IMR-90 (cell line): Measurements from ENCODE around the gene MSH3. TPM values are rescaled to one million over a fixed set of nuclear protein-coding genes. Genes with fewer than 3 reads are reported as not detected.

Source experiments
- ATAC-seq: fragments of 200-7000 bp; cut with Tn5 transposase; 2 replicates; pipeline ENCODE4 v1.9.1; 2020; ENCODE audit warnings: low read depth, mild to moderate bottlenecking, moderate library complexity
- BruUV-seq: library from RNA; stranded (reverse); fragments of 400-500 nt; replicated peaks from 2 replicates; lab custom pipeline; 2021; lab: Mats Ljungman, UMichigan
- CTCF ChIA-PET: fragments of 300-600 bp; formaldehyde crosslinking; extraction: SDS; loops from one replicate; lab custom pipeline; 2021; ENCODE audit warnings: antibody characterized with exemption; lab: Yijun Ruan, JAX
- POLR2A ChIA-PET: fragments of 300-600 bp; sonication (Branson Sonifier 250); formaldehyde crosslinking; loops from one replicate; lab custom pipeline; 2022; ENCODE audit warnings: antibody characterized with exemption; ENCODE audit not compliant: unreplicated experiment; lab: Charles Lee
- DNase-seq: peaks from one replicate; pipeline ENCODE4 v3.0.0; 2013
- H2AFZ ChIP-seq: replicated peaks from 2 replicates; pipeline ENCODE3; 2013; ENCODE audit warnings: low read length, mild to moderate bottlenecking; ENCODE audit not compliant: poor library complexity
- H2AK5ac ChIP-seq: 2 replicates; pipeline ENCODE4 v1.6.1; 2013; ENCODE audit warnings: low read depth, low read length, inconsistent platforms
- H2AK9ac ChIP-seq: replicated peaks from 2 replicates; pipeline ENCODE3; 2013; ENCODE audit warnings: mild to moderate bottlenecking, low read depth, low read length, moderate library complexity; ENCODE audit not compliant: poor library complexity
- H2BK120ac ChIP-seq: 2 replicates; pipeline ENCODE4 v1.6.1; 2013; ENCODE audit warnings: low read depth, low read length, inconsistent platforms
- H2BK15ac ChIP-seq: 3 replicates; pipeline ENCODE4 v1.6.1; 2013; ENCODE audit warnings: low read depth, low read length, inconsistent platforms
- H2BK20ac ChIP-seq: 2 replicates; pipeline ENCODE4 v1.6.1; 2013; ENCODE audit warnings: low read depth, mild to moderate bottlenecking, inconsistent platforms, low read length, moderate library complexity
- H2BK5ac ChIP-seq: 2 replicates; pipeline ENCODE4 v1.6.1; 2013; ENCODE audit warnings: mild to moderate bottlenecking, low read depth, low read length, inconsistent platforms; ENCODE audit not compliant: poor library complexity, severe bottlenecking
- H3K14ac ChIP-seq: replicated peaks from 2 replicates; pipeline ENCODE4 v1.6.1; 2013; ENCODE audit warnings: low read depth, low read length, inconsistent platforms
- H3K18ac ChIP-seq: 2 replicates; pipeline ENCODE4 v1.6.1; 2013; ENCODE audit warnings: low read depth, low read length, control low read depth
- H3K23ac ChIP-seq: 2 replicates; pipeline ENCODE4 v1.6.1; 2013; ENCODE audit warnings: low read depth, low read length, inconsistent platforms
- H3K27ac ChIP-seq: 2 replicates; pipeline ENCODE4 v1.5.1; 2013; ENCODE audit warnings: mild to moderate bottlenecking, control low read depth, low read length; ENCODE audit not compliant: insufficient read depth
- H3K27me3 ChIP-seq: 2 replicates; pipeline ENCODE4 v1.6.1; 2013; ENCODE audit warnings: low read length; ENCODE audit not compliant: control insufficient read depth, insufficient read depth
- H3K36me3 ChIP-seq: 2 replicates; pipeline ENCODE4 v1.6.1; 2013; ENCODE audit warnings: low read length, mixed read lengths; ENCODE audit not compliant: control insufficient read depth, insufficient read depth
- H3K4ac ChIP-seq: 2 replicates; pipeline ENCODE4 v1.6.1; 2013; ENCODE audit warnings: low read depth, low read length, inconsistent platforms
- H3K4me1 ChIP-seq: 2 replicates; pipeline ENCODE4 v1.6.1; 2013; ENCODE audit warnings: low read length, mixed read lengths; ENCODE audit not compliant: control insufficient read depth, insufficient read depth
- H3K4me2 ChIP-seq: 2 replicates; pipeline ENCODE4 v1.6.1; 2013; ENCODE audit warnings: low read depth, mild to moderate bottlenecking, control low read depth, low read length, moderate library complexity
- H3K4me3 ChIP-seq: 2 replicates; pipeline ENCODE4 v1.5.1; 2013; ENCODE audit warnings: low read depth, mild to moderate bottlenecking, control low read depth, low read length, moderate library complexity; ENCODE audit not compliant: insufficient read depth
- H3K56ac ChIP-seq: 2 replicates; pipeline ENCODE4 v1.6.1; 2013; ENCODE audit warnings: low read length, inconsistent platforms; ENCODE audit not compliant: insufficient read depth; ENCODE audit errors: extremely low read depth
- H3K79me1 ChIP-seq, 2 experiments: 2 replicates each; pipeline ENCODE4 v1.6.1; 2013; ENCODE audit warnings: low read length in 2 of 2, inconsistent platforms in 1 of 2, low read depth in 1 of 2
- H3K9ac ChIP-seq: 2 replicates; pipeline ENCODE4 v1.6.1; 2013; ENCODE audit warnings: low read depth, low read length, control low read depth
- H3K9me1 ChIP-seq: 2 replicates; pipeline ENCODE4 v1.6.1; 2013; ENCODE audit warnings: low read length, inconsistent platforms; ENCODE audit not compliant: insufficient read depth
- H3K9me3 ChIP-seq: 2 replicates; pipeline ENCODE4 v1.6.1; 2013; ENCODE audit warnings: low read length; ENCODE audit not compliant: control insufficient read depth, insufficient read depth
- H4K20me1 ChIP-seq: 2 replicates; pipeline ENCODE4 v1.6.1; 2013; ENCODE audit warnings: low read length, inconsistent platforms; ENCODE audit not compliant: insufficient read depth
- H4K5ac ChIP-seq: 2 replicates; pipeline ENCODE4 v1.6.1; 2013; ENCODE audit warnings: mild to moderate bottlenecking, low read depth, low read length, control low read depth
- H4K8ac ChIP-seq, 2 experiments: 2 replicates each; pipeline ENCODE4 v1.6.1; 2013; ENCODE audit warnings: low read depth in 2 of 2, low read length in 2 of 2, control low read depth in 1 of 2, inconsistent platforms in 1 of 2
- H4K91ac ChIP-seq: 2 replicates; pipeline ENCODE4 v1.6.1; 2013; ENCODE audit warnings: low read depth, low read length, inconsistent platforms; ENCODE audit not compliant: insufficient read depth
- CHD1 ChIP-seq: IDR thresholded peaks from 2 replicates; pipeline ENCODE4 v1.6.1; 2012; ENCODE audit warnings: low read depth, low read length, improper control_type of control experiment
- ELK1 ChIP-seq: fragments of 150-350 bp; IDR thresholded peaks from 2 replicates; pipeline ENCODE4 v1.6.1; 2016; ENCODE audit warnings: low read depth, mild to moderate bottlenecking, low read length, moderate library complexity, borderline replicate concordance
- RAD21 ChIP-seq: IDR thresholded peaks from 2 replicates; pipeline ENCODE4 v1.6.1; 2012; ENCODE audit warnings: low read length, improper control_type of control experiment
- WGBS, 2 experiments: methylation state at CpG; one replicate each; pipeline versions ENCODE4 v1.1.5 to v1.1.7; 2013; ENCODE audit warnings: missing lambda C conversion rate in 2 of 2; ENCODE audit not compliant: insufficient read length in 1 of 2; ENCODE audit errors: extremely low coverage in 2 of 2; 5-methylcytosine and 5-hydroxymethylcytosine counted together
- dilution Hi-C: fragments of 300-500 bp; cut with HindIII; formaldehyde crosslinking; loops from one replicate; pipeline ENCODE4 v1.14.3; 2018; ENCODE audit warnings: low sequenced_read_pairs; ENCODE audit not compliant: unreplicated experiment
- in situ Hi-C: fragments of 300-500 bp; cut with MboI; formaldehyde crosslinking; loops from 3 replicates; pipeline ENCODE4 v1.14.3; 2019; ENCODE audit warnings: low sequenced_read_pairs, inconsistent platforms, mixed read lengths
- intact Hi-C: fragments of 100-400 bp; cut with micrococcal nuclease; formaldehyde crosslinking; loops from 2 replicates; pipeline ENCODE4 v1.10.0; 2022
- polyA plus RNA-seq, 3 experiments: library from polyadenylated mRNA; depleted of rRNA; stranded (reverse); fragments of >200 nt; gene quantifications; 2 replicates each; pipeline ENCODE4 v1.2.3, GENCODE V29; 2012; ENCODE audit warnings: low replicate concordance in 1 of 3
- total RNA-seq: library from RNA; depleted of rRNA; stranded (reverse); fragments of >200 nt; gene quantifications from 2 replicates; pipeline ENCODE4 v1.2.3, GENCODE V29; 2012

MSH3 gene
- total and polyA plus RNA-seq, 2 of the 4 experiments (the other 2 are of a cell fraction), result 4.6 to 13.3 TPM

- H3K23ac ChIP-seq, result no peak overlapping the region
- intact Hi-C loops, result no loop called here
- H3K18ac ChIP-seq, result no peak overlapping the region
- H3K4me1 ChIP-seq, result peaks cover 3% of the 10 kb centered on the region
- CTCF ChIA-PET, result interaction anchor here (0.6 kb wide), 1 partner anchor 9 kb away, joined by 3 read pairs; no protein-coding TSS in a partner anchor
- no peak overlapping the region for H3K56ac ChIP-seq
- H2AK9ac ChIP-seq, result no peak overlapping the region
- H2AFZ ChIP-seq, result no peak overlapping the region
- H4K20me1 ChIP-seq, result no peaks in the 10 kb centered on the region
- no peak overlapping the region for H2BK120ac ChIP-seq
- BruUV-seq, result no TSS peak
- no peak overlapping the region for H2AK5ac ChIP-seq
- no peak for TF ChIP-seq RAD21
- TF ChIP-seq CHD1, result no peak
- TF ChIP-seq ELK1, result no peak
- no peak overlapping the region for H3K9ac ChIP-seq
- in situ Hi-C loops, result no loop called here
- no peak overlapping the region for H4K8ac ChIP-seq
- no peaks in the 10 kb centered on the region for H3K27me3 ChIP-seq
- H3K9me3 ChIP-seq, result no peaks in the 10 kb centered on the region
- H3K9me1 ChIP-seq, result peaks cover under 1% of the 10 kb centered on the region; the same call in 1 of the 2 replicates
- H3K14ac ChIP-seq, result no peak overlapping the region
- H3K27ac ChIP-seq, result no peak overlapping the region
- dilution Hi-C loops, result no loop called here
- POLR2A ChIA-PET, result no interaction called here
- 0 out of 4 replicates have a peak, but pooled peaks cover 0 to 4% of the 10 kb centered on the region in 2 experiments for H3K79me1 ChIP-seq
- ATAC-seq, result no peak
- no peak overlapping the region for H3K4ac ChIP-seq
- no peak overlapping the region for H2BK20ac ChIP-seq
- no peak overlapping the region for H4K91ac ChIP-seq
- no peak for DNase-seq
- H3K4me3 ChIP-seq, result no peak overlapping the region
- H3K4me2 ChIP-seq, result no peak overlapping the region
- no CpG with 5 or more reads among the region's 1 CpG for WGBS, 2 experiments
- no peak overlapping the region for H4K5ac ChIP-seq
- no peak overlapping the region for H2BK15ac ChIP-seq
- H2BK5ac ChIP-seq, result no peak overlapping the region
- peaks cover 4% of the 10 kb centered on the region; the same call in 1 of the 2 replicates for H3K36me3 ChIP-seq
Measured at GRCh38 chr5:80760680-80761079, 106.2 kb downstream of the MSH3 start.
